ENCODE data around the gene HOXB5. TPM values are rescaled to one million over a fixed set of nuclear protein-coding genes. Genes with fewer than 3 reads are reported as not detected.

HOXB5 gene
- total RNA-seq, 1 donor from 2014 or later = not detected

DNA sequence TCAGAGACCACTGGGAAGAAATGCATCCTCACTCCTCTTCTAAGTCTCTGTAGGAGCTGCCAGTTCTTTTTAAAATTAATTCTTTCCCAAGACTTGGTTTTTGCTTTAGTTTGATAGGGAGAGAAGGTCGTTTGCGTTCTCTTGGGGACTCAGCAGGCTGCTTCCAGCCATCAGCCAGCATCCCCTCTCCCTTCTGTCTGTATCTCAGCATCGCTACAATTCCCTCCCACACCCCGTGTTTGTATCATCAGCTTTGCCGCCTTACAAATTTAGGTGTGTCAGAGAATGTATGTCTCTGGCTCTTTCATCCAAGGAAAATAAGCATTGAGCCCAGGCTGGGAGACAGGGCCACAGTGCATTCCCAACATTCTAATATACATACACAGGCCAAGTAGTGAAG lies 5.8 kb upstream of the HOXB5 start:
- H3K27me3 Mint-ChIP-seq (ENCODE audit: insufficient read depth) = peaks cover 91% of the 10 kb centered on the region
- peaks cover 33% of the 10 kb centered on the region for H3K4me1 Mint-ChIP-seq (ENCODE audit: low read depth)

GRCh38 chr17:48598736-48599135 lies 5.2 kb upstream of the HOXB5 start:
- Mint-ChIP-seq H3K27me3 (ENCODE audit: insufficient read depth) (peaks cover 86% of the 10 kb centered on the region), H3K4me1 (ENCODE audit: low read depth) (peaks cover 37% of the 10 kb centered on the region), H3K9me3 (no peaks in the 10 kb centered on the region), H3K27ac (peak overlapping the region; percentile 42), H3K4me3 (peak overlapping the region; percentile 77), H3K36me3 (ENCODE audit: low read depth) (peaks cover 2% of the 10 kb centered on the region)
- no peak for DNase-seq (ENCODE audit: low spot score)
- intact Hi-C loops (cut with micrococcal nuclease) = loop anchor here (10.0 kb wide), 1 partner anchor 464 kb away; no protein-coding TSS in a partner anchor

More for the DNA sequence above, 5.8 kb upstream of the HOXB5 start:
- intact Hi-C loops (cut with micrococcal nuclease) = loop anchor here (10.0 kb wide), 1 partner anchor 465 kb away; no protein-coding TSS in a partner anchor
- Mint-ChIP-seq H3K9me3 (no peaks in the 10 kb centered on the region), H3K4me3 (no peak overlapping the region), H3K27ac (no peak overlapping the region), H3K36me3 (ENCODE audit: low read depth) (peaks cover 2% of the 10 kb centered on the region)
- no peak for DNase-seq (ENCODE audit: low spot score)

DNA sequence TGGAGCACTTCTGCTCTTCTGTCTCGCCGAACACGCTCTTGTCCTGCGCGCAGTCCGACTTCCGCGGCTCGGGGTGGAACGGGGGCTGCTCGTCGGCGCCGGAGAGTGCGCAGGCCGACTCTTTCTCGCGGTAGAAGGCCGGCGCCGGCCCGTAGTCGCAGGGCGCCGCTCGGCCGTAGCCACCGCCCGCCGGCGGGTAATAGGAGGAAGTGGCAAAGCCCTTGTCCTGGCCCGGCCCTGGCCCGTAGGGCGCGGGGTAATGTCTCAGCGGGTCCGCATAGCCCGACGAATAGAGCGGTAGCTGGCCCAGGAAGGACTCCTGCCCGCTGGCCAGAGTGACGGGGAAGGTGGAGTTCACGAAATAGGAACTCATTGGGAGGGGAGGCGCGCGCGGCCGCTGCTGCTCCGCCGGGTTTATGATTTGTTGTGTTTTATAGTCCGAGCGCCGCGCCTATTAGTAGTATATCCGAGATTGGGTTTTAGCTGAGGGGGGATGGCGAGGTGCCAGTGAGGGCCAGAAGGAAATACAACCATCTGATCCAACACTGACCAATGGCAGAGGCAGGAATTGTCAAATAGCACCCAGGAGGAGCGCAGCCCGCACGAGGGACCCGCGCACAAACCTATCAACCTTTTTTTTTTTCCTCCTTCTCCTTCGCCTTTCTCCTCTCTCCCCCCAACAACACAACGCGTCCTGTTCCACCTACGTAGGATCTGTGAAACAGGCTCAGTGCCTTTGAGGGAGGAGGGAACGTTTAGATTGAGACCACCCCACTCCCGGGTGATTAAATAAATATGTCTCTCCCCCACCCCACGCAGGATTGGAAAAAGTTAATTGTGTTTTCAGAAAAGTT lies 4.4 kb upstream of the HOXB5 start:
- Mint-ChIP-seq H3K4me3 (peak overlapping the region; percentile 77), H3K4me1 (ENCODE audit: low read depth) (peaks cover 45% of the 10 kb centered on the region), H3K36me3 (ENCODE audit: low read depth) (peaks cover 2% of the 10 kb centered on the region), H3K27me3 (ENCODE audit: insufficient read depth) (peaks cover 80% of the 10 kb centered on the region), H3K9me3 (no peaks in the 10 kb centered on the region), H3K27ac (peak overlapping the region; percentile 37)
- intact Hi-C loops (cut with micrococcal nuclease) = loop anchor here (2.0 to 10.0 kb wide), 2 partner anchors 13 to 463 kb away; partner anchors contain the start of gene HOXB7
- no peak for DNase-seq (ENCODE audit: low spot score)

DNA sequence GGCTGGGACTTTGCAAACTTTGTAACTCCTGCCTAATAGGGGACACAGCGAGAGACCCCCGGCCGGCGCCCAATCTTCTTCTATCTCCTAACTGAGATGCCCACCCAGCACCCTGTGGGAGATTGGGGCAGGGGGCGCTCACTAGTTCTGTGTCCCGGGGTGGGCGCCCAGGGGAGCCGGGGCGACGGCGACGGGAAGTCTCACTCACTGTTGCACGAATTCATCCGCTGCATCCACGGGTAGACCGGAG lies 3.9 kb upstream of the HOXB5 start:
- peak overlapping the region; percentile 77 for H3K4me3 Mint-ChIP-seq
- no peak for DNase-seq (ENCODE audit: low spot score)
- peak overlapping the region; percentile 19 for H3K27ac Mint-ChIP-seq
- peaks cover 80% of the 10 kb centered on the region for H3K27me3 Mint-ChIP-seq (ENCODE audit: insufficient read depth)
- intact Hi-C loops (cut with micrococcal nuclease) = loop anchor here (2.0 to 10.0 kb wide), 2 partner anchors 13 to 463 kb away; partner anchors contain the start of gene HOXB7
- H3K4me1 Mint-ChIP-seq (ENCODE audit: low read depth) = peaks cover 50% of the 10 kb centered on the region
- H3K9me3 Mint-ChIP-seq = no peaks in the 10 kb centered on the region
- H3K36me3 Mint-ChIP-seq (ENCODE audit: low read depth) = peaks cover 2% of the 10 kb centered on the region

DNA sequence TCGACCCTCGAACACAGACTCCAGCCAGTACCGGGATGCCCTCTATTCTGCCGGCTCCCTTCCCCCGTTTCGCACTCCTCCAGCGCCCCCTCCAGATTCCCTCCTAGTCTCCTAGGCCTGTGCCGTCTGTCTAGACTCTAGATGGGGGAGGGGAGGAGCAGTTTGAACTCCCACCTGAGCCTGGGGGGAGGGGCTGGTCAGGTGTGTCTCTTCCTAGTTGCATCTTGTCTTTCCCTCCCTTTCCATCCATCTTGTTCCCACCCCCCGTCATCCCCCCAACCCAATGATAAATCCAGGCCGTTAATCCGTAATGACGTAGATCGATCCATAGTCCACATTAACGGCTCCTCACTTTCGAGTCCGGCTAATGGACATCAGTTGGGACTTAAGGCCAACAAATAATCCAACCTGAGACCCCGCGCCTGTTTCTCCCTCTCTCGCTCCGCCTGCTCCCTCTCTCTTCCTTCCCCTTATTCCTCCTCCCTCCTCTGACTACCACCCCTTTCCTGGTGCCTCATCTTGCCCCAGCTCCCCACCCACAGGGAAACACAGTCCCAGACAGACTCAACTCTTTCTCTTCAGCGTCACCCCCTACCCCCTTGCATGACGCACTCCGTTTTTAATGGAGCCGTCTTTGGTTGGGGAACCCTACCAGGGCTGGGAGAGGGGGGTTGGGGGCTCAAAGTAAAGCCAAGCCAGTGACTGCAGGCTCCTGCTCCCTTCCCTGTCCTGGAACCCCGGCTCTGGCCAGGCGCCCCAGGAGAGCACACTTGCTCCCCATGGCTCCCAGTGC lies 3.4 kb upstream of the HOXB5 start:
- Mint-ChIP-seq H3K27ac (peak overlapping the region; percentile 80), H3K27me3 (ENCODE audit: insufficient read depth) (peaks cover 78% of the 10 kb centered on the region), H3K9me3 (no peaks in the 10 kb centered on the region), H3K4me1 (ENCODE audit: low read depth) (peaks cover 51% of the 10 kb centered on the region), H3K36me3 (ENCODE audit: low read depth) (peaks cover 2% of the 10 kb centered on the region), H3K4me3 (peak overlapping the region; percentile 77)
- intact Hi-C loops (cut with micrococcal nuclease) = loop anchor here (2.0 to 10.0 kb wide), 2 partner anchors 14 to 462 kb away; partner anchors contain the start of gene HOXB7
- DNase-seq (ENCODE audit: low spot score) = no peak

DNA sequence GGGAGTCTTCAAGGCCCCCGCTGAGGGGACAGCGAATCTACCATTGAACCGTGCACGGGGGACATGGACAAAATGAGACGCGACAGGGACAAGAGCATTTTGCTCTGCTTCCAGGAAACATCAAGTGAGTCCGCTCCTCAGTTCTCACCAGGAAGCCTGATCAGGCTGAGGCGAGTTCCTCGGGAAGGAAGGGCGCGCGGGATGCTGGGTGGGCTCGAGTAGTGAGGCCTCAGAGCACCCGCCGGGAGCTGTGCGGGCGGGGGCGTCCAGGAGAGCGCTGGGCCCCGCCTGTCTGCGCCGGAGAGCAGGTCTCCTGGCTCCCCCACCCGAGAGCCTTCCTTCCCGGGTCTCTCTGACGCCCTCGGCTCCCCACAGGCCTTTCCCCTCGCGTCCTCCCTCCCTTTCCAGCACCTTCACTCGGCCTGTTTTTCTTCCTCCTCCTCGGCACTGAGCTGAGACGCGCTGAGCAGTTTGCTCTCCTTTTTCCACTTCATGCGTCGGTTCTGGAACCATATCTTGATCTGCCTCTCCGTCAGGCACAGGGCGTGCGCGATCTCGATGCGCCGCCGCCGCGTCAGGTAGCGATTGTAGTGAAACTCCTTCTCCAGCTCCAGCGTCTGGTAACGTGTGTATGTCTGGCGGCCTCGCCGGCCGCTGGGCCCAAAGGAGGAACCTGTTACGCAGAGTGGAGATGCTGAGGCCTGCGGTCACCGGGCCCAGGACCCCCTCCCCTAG lies 2.6 kb upstream of the HOXB5 start:
- H3K4me1 Mint-ChIP-seq (ENCODE audit: low read depth) = peaks cover 51% of the 10 kb centered on the region
- peaks cover 2% of the 10 kb centered on the region for H3K36me3 Mint-ChIP-seq (ENCODE audit: low read depth)
- peaks cover 78% of the 10 kb centered on the region for H3K27me3 Mint-ChIP-seq (ENCODE audit: insufficient read depth)
- intact Hi-C loops (cut with micrococcal nuclease) = loop anchor here (2.0 to 10.0 kb wide), 2 partner anchors 15 to 461 kb away; partner anchors contain the start of gene HOXB7
- peak overlapping the region; percentile 33 for H3K27ac Mint-ChIP-seq
- peak overlapping the region; percentile 77 for H3K4me3 Mint-ChIP-seq
- no peak for DNase-seq (ENCODE audit: low spot score)
- H3K9me3 Mint-ChIP-seq = no peaks in the 10 kb centered on the region

GRCh38 chr17:48595278-48595999 lies 1.9 kb upstream of the HOXB5 start:
- DNase-seq (ENCODE audit: low spot score) = no peak
- H3K27me3 Mint-ChIP-seq (ENCODE audit: insufficient read depth) = peaks cover 77% of the 10 kb centered on the region
- peak overlapping the region; percentile 72 for H3K4me3 Mint-ChIP-seq
- H3K36me3 Mint-ChIP-seq (ENCODE audit: low read depth) = peaks cover 3% of the 10 kb centered on the region
- no peak overlapping the region for H3K27ac Mint-ChIP-seq
- H3K4me1 Mint-ChIP-seq (ENCODE audit: low read depth) = peaks cover 51% of the 10 kb centered on the region
- no peaks in the 10 kb centered on the region for H3K9me3 Mint-ChIP-seq
- intact Hi-C loops (cut with micrococcal nuclease) = loop anchor here (10.0 kb wide), 1 partner anchor 461 kb away; no protein-coding TSS in a partner anchor

DNA sequence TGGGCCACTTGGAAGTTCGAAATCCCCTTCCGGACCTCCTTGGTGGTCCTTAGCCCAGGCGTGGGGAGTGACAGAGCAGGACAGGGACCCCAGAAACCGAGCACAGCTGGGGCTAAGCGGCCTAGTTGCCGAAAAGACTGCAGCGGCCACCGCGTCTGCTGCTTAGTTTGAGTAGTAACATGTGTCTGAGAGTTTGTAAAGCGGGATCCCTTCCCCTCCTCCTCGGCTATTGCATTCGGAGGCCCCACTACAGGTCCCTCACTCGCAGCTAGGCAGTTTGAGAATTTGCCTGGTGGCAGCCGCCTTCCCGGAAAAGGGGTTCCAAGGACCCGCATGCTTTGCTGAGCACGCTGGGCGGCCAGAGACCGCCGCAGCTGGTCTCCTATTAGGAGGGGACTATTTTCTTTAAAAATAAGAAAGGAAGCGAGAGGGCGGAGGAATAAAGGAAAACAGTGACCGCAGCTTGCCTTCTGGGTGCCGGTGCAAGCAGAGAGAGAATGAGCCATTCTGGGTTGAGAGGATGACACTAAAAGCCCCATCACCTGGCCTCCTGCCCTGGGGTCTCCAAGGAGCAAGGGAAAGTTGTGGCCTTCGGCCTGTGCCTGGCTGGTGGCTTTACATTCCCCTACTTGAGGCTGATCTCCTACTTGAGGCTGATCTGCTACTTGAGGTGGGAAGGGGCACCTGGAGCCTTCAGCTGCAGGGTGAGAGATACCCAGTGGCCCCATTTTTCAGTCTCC lies 1.1 kb upstream of the HOXB5 start:
- no peak overlapping the region for H3K4me3 Mint-ChIP-seq
- intact Hi-C loops (cut with micrococcal nuclease) = loop anchor here (1.0 to 10.0 kb wide), 2 partner anchors 258 to 460 kb away; no protein-coding TSS in a partner anchor
- peaks cover 77% of the 10 kb centered on the region for H3K27me3 Mint-ChIP-seq (ENCODE audit: insufficient read depth)
- no peak for DNase-seq (ENCODE audit: low spot score)
- no peak overlapping the region for H3K27ac Mint-ChIP-seq
- H3K9me3 Mint-ChIP-seq = no peaks in the 10 kb centered on the region
- peaks cover 5% of the 10 kb centered on the region for H3K36me3 Mint-ChIP-seq (ENCODE audit: low read depth)
- H3K4me1 Mint-ChIP-seq (ENCODE audit: low read depth) = peaks cover 54% of the 10 kb centered on the region

- peak; percentile 79 for DNase-seq (ENCODE audit: low spot score)
- intact Hi-C loops (cut with micrococcal nuclease) = loop anchor here (1.0 to 10.0 kb wide), 5 partner anchors 258 to 569 kb away; no protein-coding TSS in a partner anchor
- peaks cover 7% of the 10 kb centered on the region for H3K36me3 Mint-ChIP-seq (ENCODE audit: low read depth)
- no peak overlapping the region for H3K27ac Mint-ChIP-seq
- H3K4me3 Mint-ChIP-seq = peak overlapping the region; percentile 82
- peaks cover 75% of the 10 kb centered on the region for H3K27me3 Mint-ChIP-seq (ENCODE audit: insufficient read depth)
- H3K9me3 Mint-ChIP-seq = no peaks in the 10 kb centered on the region
- peaks cover 59% of the 10 kb centered on the region for H3K4me1 Mint-ChIP-seq (ENCODE audit: low read depth)
These were observed 410 bp upstream of the HOXB5 start for GRCh38 chr17:48593840-48594537.

- intact Hi-C loops (cut with micrococcal nuclease) = loop anchor here (2.0 to 10.0 kb wide), 3 partner anchors 286 to 458 kb away; no protein-coding TSS in a partner anchor
- H3K36me3 Mint-ChIP-seq (ENCODE audit: low read depth) = peaks cover 7% of the 10 kb centered on the region
- H3K27me3 Mint-ChIP-seq (ENCODE audit: insufficient read depth) = peaks cover 70% of the 10 kb centered on the region
- H3K4me1 Mint-ChIP-seq (ENCODE audit: low read depth) = peaks cover 58% of the 10 kb centered on the region
- no peak for DNase-seq (ENCODE audit: low spot score)
- H3K4me3 Mint-ChIP-seq = peak overlapping the region; percentile 82
- no peaks in the 10 kb centered on the region for H3K9me3 Mint-ChIP-seq
- no peak overlapping the region for H3K27ac Mint-ChIP-seq
These were observed 1.0 kb downstream of the HOXB5 start for GRCh38 chr17:48592577-48592976.

GRCh38 chr17:48592057-48592514 lies 1.5 kb downstream of the HOXB5 start:
- peaks cover 7% of the 10 kb centered on the region for H3K36me3 Mint-ChIP-seq (ENCODE audit: low read depth)
- no peak for DNase-seq (ENCODE audit: low spot score)
- no peaks in the 10 kb centered on the region for H3K9me3 Mint-ChIP-seq
- H3K27ac Mint-ChIP-seq = no peak overlapping the region
- H3K4me1 Mint-ChIP-seq (ENCODE audit: low read depth) = peaks cover 58% of the 10 kb centered on the region
- no peak overlapping the region for H3K4me3 Mint-ChIP-seq
- intact Hi-C loops (cut with micrococcal nuclease) = loop anchor here (2.0 to 10.0 kb wide), 3 partner anchors 285 to 457 kb away; no protein-coding TSS in a partner anchor
- H3K27me3 Mint-ChIP-seq (ENCODE audit: insufficient read depth) = peaks cover 70% of the 10 kb centered on the region
